IPS-NIHi7 (cell line): ENCODE data around the gene RPTN.
A peak's percentile ranks its signal among the peaks of the same experiment; 100 is the strongest.

Source experiments
- DNase-seq: peaks from one replicate; pipeline ENCODE4 v3.0.0; 2012; ENCODE audit warnings: mixed read lengths; ENCODE audit errors: extremely low spot score

Gene RPTN

GRCh38 chr1:152159144-152159543 is at the start of gene RPTN:
TSS of gene RPTN (minus strand) at chr1:152159228. CDS start at chr1:152157889, 1,339 bp downstream.
- no peak for DNase-seq

- DNase-seq: no peak
These were observed 40.0 kb upstream of the RPTN start for GRCh38 chr1:152198982-152199381.

GRCh38 chr1:152197361-152197941 is 38.4 kb upstream of the RPTN start:
- DNase-seq: no peak

GRCh38 chr1:152191711-152192110 is 32.7 kb upstream of the RPTN start:
- DNase-seq: no peak

- no peak for DNase-seq
These were observed 32.2 kb upstream of the RPTN start for GRCh38 chr1:152191260-152191659.

- no peak for DNase-seq
These were observed 31.6 kb upstream of the RPTN start for GRCh38 chr1:152190589-152190988.

- DNase-seq: peak; percentile 33
These were observed 30.8 kb upstream of the RPTN start for GRCh38 chr1:152189657-152190442.

GRCh38 chr1:152188673-152189591 is 29.9 kb upstream of the RPTN start:
- peak; percentile 21 for DNase-seq

- DNase-seq: no peak
These were observed 27.7 kb upstream of the RPTN start for GRCh38 chr1:152186556-152187285.

GRCh38 chr1:152185544-152186391 is 26.7 kb upstream of the RPTN start:
- DNase-seq: peak; percentile 57

GRCh38 chr1:152182944-152183361 is 23.9 kb upstream of the RPTN start:
- no peak for DNase-seq

- DNase-seq: no peak
These were observed 23.4 kb upstream of the RPTN start for GRCh38 chr1:152182431-152182830.

GRCh38 chr1:152179566-152179965 is 20.5 kb upstream of the RPTN start:
- DNase-seq: no peak

GRCh38 chr1:152170287-152170905 is 11.4 kb upstream of the RPTN start:
- no peak for DNase-seq

GRCh38 chr1:152169366-152170025 is 10.5 kb upstream of the RPTN start:
- no peak for DNase-seq

- no peak for DNase-seq
These were observed 9.5 kb upstream of the RPTN start for GRCh38 chr1:152168535-152168868.

GRCh38 chr1:152167835-152168534 is 9.0 kb upstream of the RPTN start:
- no peak for DNase-seq

- no peak for DNase-seq
These were observed 7.9 kb upstream of the RPTN start for GRCh38 chr1:152166966-152167365.
